ENCODE measurements around the gene HS6ST2.
A peak's percentile ranks its signal among the peaks of the same experiment; 100 is the strongest.

Gene HS6ST2

GRCh38 chrX:132957211-132958090, 978 bp downstream of the HS6ST2 start:
- Histone ChIP-seq H3K27ac (ENCODE audit: low read length) (no peak overlapping the region; the same call in 1 of the 2 replicates), H4K20me1 (ENCODE audit: insufficient read depth, low read length) (no peaks in the 10 kb centered on the region), H3K4me2 (ENCODE audit: insufficient read depth, low read length) (peak overlapping the region; percentile 86), H3K9me3 (ENCODE audit: insufficient read depth, low read length, severe bottlenecking) (no peaks in the 10 kb centered on the region), H3K4me1 (ENCODE audit: insufficient read depth, low read length) (peaks cover 17% of the 10 kb centered on the region), H3K36me3 (ENCODE audit: insufficient read depth, low read length) (no peaks in the 10 kb centered on the region), H3K79me2 (ENCODE audit: insufficient read depth, low read length) (no peaks in the 10 kb centered on the region), H3K27me3 (ENCODE audit: insufficient read depth, low read length, poor library complexity) (peaks cover 9% of the 10 kb centered on the region), H3K4me3 (ENCODE audit: low read depth in 1 of 2, low read length in 2 of 2) (peak overlapping the region; percentile 39 to 61; a peak in 3 of 4 replicates), H2AFZ (ENCODE audit: low read depth, low read length) (peak overlapping the region; percentile 77), H3K9ac (ENCODE audit: low read depth, low read length) (peak overlapping the region; percentile 60)
- peak; percentile 83 for ATAC-seq (ENCODE audit: insufficient read depth, low read depth)
- DNase-seq, result peak; percentile 76
- TF ChIP-seq EZH2 (IDR thresholded peaks at IDR 0.05; ENCODE audit: borderline replicate concordance, low read depth, low read length, severe bottlenecking), result peak; percentile 55
- TF ChIP-seq CTCF (IDR thresholded peaks at IDR 0.05; ENCODE audit: borderline replicate concordance, extremely low read depth, low read length, poor library complexity, severe bottlenecking), result no peak

- no peaks in the 10 kb centered on the region for H3K9me3 ChIP-seq (ENCODE audit: insufficient read depth, low read length, severe bottlenecking)
- H3K9ac ChIP-seq (ENCODE audit: low read depth, low read length), result peak overlapping the region; percentile 60; the same call in 1 of the 2 replicates
- no peak for ATAC-seq (ENCODE audit: insufficient read depth, low read depth)
- DNase-seq, result no peak
- H3K27ac ChIP-seq (ENCODE audit: low read length), result no peak overlapping the region
- no peaks in the 10 kb centered on the region for H4K20me1 ChIP-seq (ENCODE audit: insufficient read depth, low read length)
- peaks cover 17% of the 10 kb centered on the region for H3K4me1 ChIP-seq (ENCODE audit: insufficient read depth, low read length)
- H3K4me2 ChIP-seq (ENCODE audit: insufficient read depth, low read length), result peak overlapping the region; percentile 86
- peak overlapping the region; percentile 71 for H2AFZ ChIP-seq (ENCODE audit: low read depth, low read length)
- TF ChIP-seq EZH2 (IDR thresholded peaks at IDR 0.05; ENCODE audit: borderline replicate concordance, low read depth, low read length, severe bottlenecking) (no peak), CTCF (IDR thresholded peaks at IDR 0.05; ENCODE audit: borderline replicate concordance, extremely low read depth, low read length, poor library complexity, severe bottlenecking) (no peak)
- H3K79me2 ChIP-seq (ENCODE audit: insufficient read depth, low read length), result no peaks in the 10 kb centered on the region
- H3K36me3 ChIP-seq (ENCODE audit: insufficient read depth, low read length), result no peaks in the 10 kb centered on the region
- peaks cover 9% of the 10 kb centered on the region for H3K27me3 ChIP-seq (ENCODE audit: insufficient read depth, low read length, poor library complexity)
- H3K4me3 ChIP-seq (ENCODE audit: low read depth in 1 of 2, low read length in 2 of 2), result peak overlapping the region; percentile 6 to 61; a peak in 3 of 4 replicates
These were observed 1.8 kb downstream of the HS6ST2 start for GRCh38 chrX:132956421-132957210.

GRCh38 chrX:132955690-132956089, 2.7 kb downstream of the HS6ST2 start:
- Histone ChIP-seq H3K9me3 (ENCODE audit: insufficient read depth, low read length, severe bottlenecking) (no peaks in the 10 kb centered on the region), H3K4me3 (ENCODE audit: low read depth in 1 of 2, low read length in 2 of 2) (no peak overlapping the region), H3K4me2 (ENCODE audit: insufficient read depth, low read length) (no peak overlapping the region), H4K20me1 (ENCODE audit: insufficient read depth, low read length) (no peaks in the 10 kb centered on the region), H3K27me3 (ENCODE audit: insufficient read depth, low read length, poor library complexity) (peaks cover 9% of the 10 kb centered on the region), H3K9ac (ENCODE audit: low read depth, low read length) (no peak overlapping the region), H3K36me3 (ENCODE audit: insufficient read depth, low read length) (no peaks in the 10 kb centered on the region), H3K27ac (ENCODE audit: low read length) (no peak overlapping the region), H3K4me1 (ENCODE audit: insufficient read depth, low read length) (peaks cover 17% of the 10 kb centered on the region), H2AFZ (ENCODE audit: low read depth, low read length) (no peak overlapping the region), H3K79me2 (ENCODE audit: insufficient read depth, low read length) (no peaks in the 10 kb centered on the region)
- DNase-seq (no peak), ATAC-seq (ENCODE audit: insufficient read depth, low read depth) (no peak)
- TF ChIP-seq EZH2 (IDR thresholded peaks at IDR 0.05; ENCODE audit: borderline replicate concordance, low read depth, low read length, severe bottlenecking) (no peak), CTCF (IDR thresholded peaks at IDR 0.05; ENCODE audit: borderline replicate concordance, extremely low read depth, low read length, poor library complexity, severe bottlenecking) (no peak)
